ENCODE results near the gene ZNF813. TPM values are rescaled to one million over a fixed set of nuclear protein-coding genes. Genes with fewer than 3 reads are reported as not detected.

Gene ZNF813
- 2.6 and 6.3 TPM in 2 replicates for total RNA-seq

GRCh38 chr19:53467485-53468262 lies at the start of gene ZNF813:
ZNF813 (plus strand) TSS chr19:53467733; CDS start chr19:53483823, 16,090 bp downstream.

GRCh38 chr19:53431399-53432087 lies 36.0 kb upstream of the ZNF813 start, which contains the start of gene ZNF761:
ZNF761 (plus strand) TSS chr19:53431984; CDS start chr19:53447269, 15,285 bp downstream.

GRCh38 chr19:53537521-53538377 lies 70.2 kb downstream of the ZNF813 start, which contains the start of gene ZNF331:
ZNF331 (plus strand) TSS chr19:53538145; CDS start chr19:53569377, 31,232 bp downstream.

Other genes with a start within 250 kb of the ZNF813 start
- gene ZNF677, start 212.9 kb upstream of the ZNF813 start, total RNA-seq: 15.2 and 15.4 TPM in 2 replicates
- not detected in 2 replicates for gene VN1R2, start 209.4 kb upstream of the ZNF813 start, total RNA-seq
- not detected in 2 replicates for gene VN1R4, start 200.0 kb upstream of the ZNF813 start, total RNA-seq
- gene ZNF845, start 134.0 kb upstream of the ZNF813 start, total RNA-seq: 2.7 and 3.5 TPM in 2 replicates
- gene ZNF525, start 102.0 kb upstream of the ZNF813 start, total RNA-seq: 2.1 and 4.4 TPM in 2 replicates
- 4.0 and 5.3 TPM in 2 replicates for gene ZNF765, start 72.6 kb upstream of the ZNF813 start, total RNA-seq
- 6.9 and 9.0 TPM in 2 replicates for gene ZNF761, start 35.7 kb upstream of the ZNF813 start, total RNA-seq
- gene ZNF331, start 70.4 kb downstream of the ZNF813 start, total RNA-seq: 6.0 and 10.4 TPM in 2 replicates
- not detected in 2 replicates for gene DPRX, start 164.3 kb downstream of the ZNF813 start, total RNA-seq